MM.1S (cell line): ENCODE data around the gene HDAC9.

Source experiments
- CTCF ChIP-seq: fragments of 300-600 bp; sonication (generic); IDR thresholded peaks from 2 replicates; pipeline ENCODE4 v1.5.1; 2016; ENCODE audit warnings: antibody characterized with exemption, low read length, mixed read lengths
- EZH2 ChIP-seq: fragments of 300-600 bp; sonication (generic); optimal IDR thresholded peaks from 2 replicates; pipeline ENCODE3; 2017; ENCODE audit warnings: low read depth, mild to moderate bottlenecking, antibody characterized with exemption, low read length, mixed read lengths
- EZH2phosphoT487 ChIP-seq: fragments of 300-600 bp; sonication (generic); IDR thresholded peaks from 2 replicates; pipeline ENCODE4 v1.6.1; 2018; ENCODE audit warnings: antibody characterized with exemption, low read length

GRCh38 chr7:18626086-18626485, 130.5 kb downstream of the HDAC9 start:
- TF ChIP-seq CTCF, result no peak
- TF ChIP-seq EZH2, result no peak
- no peak for TF ChIP-seq EZH2phosphoT487
